GM19452 (cell line): Measurements from ENCODE around the gene TRIM2.

Experiments used
- ATAC-seq: cut with Tn5 transposase; IDR thresholded peaks from one replicate; pipeline ENCODE4 v1.9.1; 2021; ENCODE audit not compliant: unreplicated experiment

Gene TRIM2

DNA sequence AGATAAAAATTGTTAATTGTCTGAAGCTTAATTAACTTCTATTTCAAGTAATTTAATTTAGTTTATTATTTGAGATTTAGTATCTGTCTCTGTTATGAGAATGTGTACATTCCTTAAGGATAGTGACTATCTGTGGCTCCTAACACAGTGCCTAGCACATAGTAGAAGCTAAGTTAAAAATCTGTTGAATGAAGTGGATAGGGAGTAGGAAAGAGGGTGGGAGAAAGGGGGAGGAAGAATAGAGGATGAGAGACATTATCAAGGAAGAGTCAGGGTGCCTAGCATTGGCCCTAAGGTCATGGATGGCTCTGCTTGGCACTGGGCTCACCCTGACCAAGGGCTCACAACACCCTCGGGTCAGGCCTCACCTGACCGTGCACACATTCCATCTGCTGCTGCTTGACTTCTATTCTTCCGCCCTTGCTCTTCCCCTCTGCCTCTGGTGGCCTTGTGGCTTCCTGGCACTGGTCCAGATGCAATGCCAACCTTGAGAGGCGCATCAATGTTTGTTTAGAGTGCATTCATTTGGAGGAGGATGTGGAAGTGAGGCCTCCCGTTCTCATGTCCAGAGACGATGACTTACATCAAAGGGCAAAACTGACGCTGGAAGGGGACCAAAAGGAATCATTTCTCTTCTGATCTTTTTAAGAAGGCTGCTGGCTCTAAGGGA, 42.3 kb downstream of the TRIM2 start:
- ATAC-seq: no peak

GRCh38 chr4:153247116-153247490, 42.9 kb downstream of the TRIM2 start:
- ATAC-seq: no peak

DNA sequence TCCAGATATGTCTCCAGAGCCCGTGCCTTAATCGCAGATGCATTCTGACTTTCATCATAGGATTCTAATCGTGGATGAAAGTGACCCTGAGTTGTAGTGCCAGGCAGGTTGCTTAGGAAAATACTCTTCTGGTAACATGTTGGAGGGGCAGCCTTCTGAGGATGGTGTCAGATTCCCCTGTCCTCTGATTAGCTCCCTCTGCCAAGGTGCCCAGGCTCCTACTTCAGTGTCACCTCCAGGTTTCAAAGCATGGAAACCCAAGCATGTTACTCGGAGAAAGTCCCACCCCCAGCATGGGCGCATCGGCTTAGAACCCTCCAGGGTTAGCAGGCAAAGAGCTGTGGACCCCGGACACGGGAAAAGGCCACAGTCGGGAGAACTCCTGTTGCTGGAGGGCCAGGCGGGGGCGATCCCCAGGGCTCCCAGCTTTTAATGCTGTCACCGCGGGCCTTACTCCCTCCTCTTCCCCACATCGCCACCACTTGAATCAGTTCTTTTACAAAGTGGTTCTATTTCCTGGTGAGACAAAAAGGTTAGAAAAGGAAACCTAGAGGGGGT, 44.5 kb downstream of the TRIM2 start:
- no peak for ATAC-seq

DNA sequence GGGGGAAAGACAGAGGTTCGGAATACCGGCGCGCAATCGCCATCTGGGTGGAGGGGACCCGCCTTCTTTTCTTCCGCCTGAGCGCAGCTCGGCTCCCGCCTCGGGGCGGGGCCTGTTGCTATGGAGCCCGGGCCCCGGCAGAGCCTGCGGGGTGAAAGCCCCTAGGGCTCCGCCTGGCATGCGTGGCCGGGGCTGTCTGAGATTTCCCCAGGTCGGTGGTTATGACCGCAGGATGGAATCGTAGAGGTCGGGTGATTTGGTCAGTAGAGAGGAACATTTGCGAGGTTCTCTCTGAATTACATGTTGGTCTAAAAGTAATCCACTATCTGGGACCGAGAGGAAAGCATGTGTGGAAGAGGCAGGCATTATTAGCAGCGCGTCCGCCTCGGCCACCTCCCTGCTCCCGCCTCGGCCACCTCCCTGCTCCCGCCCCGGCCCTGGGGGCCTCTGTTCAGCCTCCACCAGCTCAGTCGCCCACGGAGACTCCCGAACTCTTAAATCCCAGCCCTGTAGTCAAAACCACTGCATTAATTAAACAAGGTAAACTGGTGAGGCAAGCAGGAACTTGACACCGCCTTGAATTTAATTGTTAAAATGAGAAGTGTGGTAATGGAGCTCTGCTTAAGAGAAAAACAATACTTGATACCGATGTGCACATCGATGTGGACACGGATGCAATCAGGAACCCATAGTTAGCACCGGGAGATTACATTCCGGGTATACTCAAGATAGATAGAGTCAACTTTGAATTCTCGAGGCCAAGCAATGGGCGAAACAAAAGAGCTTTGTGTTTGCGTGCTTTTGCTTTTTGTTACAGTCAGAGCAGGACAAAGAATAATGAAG, 45.2 kb downstream of the TRIM2 start:
- ATAC-seq: peak; percentile 99

GRCh38 chr4:153252122-153252521, 47.9 kb downstream of the TRIM2 start:
- ATAC-seq: no peak

DNA sequence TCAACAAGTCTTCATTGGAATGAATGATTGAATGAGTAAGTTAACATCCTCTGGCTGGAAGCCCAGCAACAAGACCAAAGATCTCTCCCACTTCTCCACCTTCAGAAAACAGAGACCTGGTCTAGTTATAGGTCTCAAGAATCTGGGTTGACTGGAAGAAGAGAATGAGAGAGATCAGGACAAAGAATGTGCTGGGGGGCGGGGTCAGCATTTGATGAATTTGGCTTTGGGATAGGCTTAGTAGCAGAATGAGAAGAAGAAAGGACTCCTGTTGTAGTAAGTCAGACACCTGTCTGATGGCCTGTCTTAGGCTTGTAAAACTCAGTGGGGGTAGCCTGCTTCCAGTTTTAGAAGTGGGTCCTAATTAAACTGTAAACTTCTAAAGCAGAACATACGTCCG, 51.0 kb downstream of the TRIM2 start:
- ATAC-seq: no peak

- peak; percentile 52 for ATAC-seq
Observed at GRCh38 chr4:153257151-153257620, 52.9 kb downstream of the TRIM2 start.

- ATAC-seq: no peak
Observed at GRCh38 chr4:153257991-153258390, 53.7 kb downstream of the TRIM2 start.

DNA sequence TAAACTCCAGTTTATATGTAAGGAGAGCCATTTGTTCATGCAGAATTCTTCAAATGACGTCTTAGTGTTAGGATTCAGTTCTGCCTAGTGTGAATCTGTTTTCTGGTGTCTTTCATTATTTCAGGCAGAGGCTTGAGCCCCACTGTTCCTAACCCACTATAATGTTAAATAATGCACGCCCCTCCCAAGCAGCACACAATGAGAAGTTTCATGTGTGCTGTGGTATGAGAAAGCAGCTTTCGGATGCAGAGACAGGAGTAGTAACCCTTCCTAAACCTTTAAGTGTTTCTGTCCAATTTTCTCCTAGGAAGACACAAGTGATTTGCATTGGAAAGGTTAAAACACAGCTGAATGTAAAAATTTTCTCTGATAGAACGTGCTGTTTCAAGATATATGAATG, 54.5 kb downstream of the TRIM2 start:
- no peak for ATAC-seq

DNA sequence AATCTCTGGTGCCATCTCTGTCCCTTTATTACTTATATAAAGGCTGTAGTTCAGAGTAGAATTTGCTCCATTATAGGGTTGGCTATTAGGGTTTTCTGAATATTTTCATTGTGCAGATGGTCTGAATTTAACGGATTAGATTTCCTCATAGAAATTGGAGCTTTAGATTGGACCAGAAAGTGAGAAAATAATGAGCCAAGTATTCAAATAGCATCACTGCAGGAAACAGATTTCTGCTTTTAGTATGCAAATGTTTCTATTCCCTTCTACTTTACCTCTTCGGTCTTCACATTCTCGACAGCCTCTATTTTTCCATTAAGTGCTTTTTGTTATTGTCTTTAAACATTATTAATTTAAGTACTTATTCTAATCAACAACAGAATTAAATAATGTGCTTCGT, 55.4 kb downstream of the TRIM2 start:
- ATAC-seq: no peak

DNA sequence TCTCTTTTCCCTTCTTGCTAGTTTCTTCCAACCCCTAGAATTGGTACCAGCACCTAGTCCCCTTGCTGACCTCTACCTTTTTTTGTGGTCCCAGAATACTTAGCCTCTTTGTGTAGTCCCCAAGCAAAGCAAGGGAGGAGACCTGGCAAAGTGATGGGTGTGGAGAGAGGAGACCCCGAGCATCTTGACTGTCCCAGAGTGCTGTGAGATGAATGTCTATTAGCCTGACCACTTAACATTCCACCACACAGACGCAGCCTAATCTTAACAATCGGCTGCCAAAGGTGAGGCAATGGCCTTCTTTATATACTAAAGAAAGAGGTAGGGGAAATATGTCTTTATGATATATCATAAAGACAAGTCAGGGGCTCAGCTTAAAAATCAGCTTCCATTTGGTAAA, 55.9 kb downstream of the TRIM2 start:
- ATAC-seq: no peak

GRCh38 chr4:153260553-153261300, 56.5 kb downstream of the TRIM2 start:
- ATAC-seq: no peak

DNA sequence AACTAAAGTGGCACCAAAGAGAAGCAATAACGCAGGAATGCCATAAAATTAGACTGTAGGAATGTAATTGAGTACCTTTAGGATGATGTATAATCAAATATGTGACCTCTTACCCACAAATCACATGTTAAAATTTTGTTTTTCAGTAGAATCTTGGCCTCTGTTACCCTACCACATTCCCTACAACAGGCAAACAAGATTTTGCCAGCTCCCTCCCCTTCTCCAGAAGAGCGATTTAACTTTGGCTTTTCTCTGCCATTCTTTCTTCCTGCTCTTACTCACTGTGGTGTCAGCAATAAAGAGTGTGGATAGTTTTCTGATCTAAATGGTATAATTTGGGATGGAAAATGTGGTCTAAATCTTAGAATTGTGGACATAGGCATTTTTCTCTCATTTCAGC, 57.2 kb downstream of the TRIM2 start:
- ATAC-seq: no peak

GRCh38 chr4:153261914-153262313, 57.7 kb downstream of the TRIM2 start:
- no peak for ATAC-seq

DNA sequence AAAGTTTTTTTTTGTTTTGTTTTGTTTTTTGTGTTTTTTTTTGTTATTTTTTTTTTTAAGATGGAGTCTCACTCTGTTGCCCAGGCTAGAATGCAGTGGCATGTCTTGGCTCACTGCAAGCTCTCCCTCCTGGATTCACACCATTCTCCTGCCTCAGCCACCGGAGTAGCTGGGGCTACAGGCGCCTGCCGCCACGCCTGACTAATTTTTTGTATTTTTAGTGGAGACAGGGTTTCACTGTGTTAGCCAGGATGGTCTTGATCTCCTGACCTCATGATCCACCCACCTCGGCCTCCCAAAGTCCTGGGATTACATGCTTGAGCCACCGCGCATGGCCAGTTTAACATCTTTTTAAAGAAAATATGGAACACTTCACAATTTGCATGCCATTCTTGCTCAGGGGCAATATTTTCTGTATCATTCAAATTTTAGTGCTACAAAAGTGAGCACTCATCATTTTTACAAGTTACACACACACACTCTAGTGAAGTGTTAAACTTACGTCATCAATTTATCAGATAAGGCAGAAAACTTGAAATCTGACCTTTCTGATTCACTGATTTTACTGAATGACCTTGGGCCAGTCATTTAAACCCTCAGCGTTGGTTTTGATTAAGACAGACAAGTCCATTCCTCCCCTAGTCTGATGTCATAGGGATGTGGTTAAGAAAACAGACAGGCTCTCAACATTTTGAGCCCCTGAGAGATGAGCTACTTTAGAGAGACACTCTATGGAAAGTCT, 61.2 kb downstream of the TRIM2 start:
- ATAC-seq: no peak

DNA sequence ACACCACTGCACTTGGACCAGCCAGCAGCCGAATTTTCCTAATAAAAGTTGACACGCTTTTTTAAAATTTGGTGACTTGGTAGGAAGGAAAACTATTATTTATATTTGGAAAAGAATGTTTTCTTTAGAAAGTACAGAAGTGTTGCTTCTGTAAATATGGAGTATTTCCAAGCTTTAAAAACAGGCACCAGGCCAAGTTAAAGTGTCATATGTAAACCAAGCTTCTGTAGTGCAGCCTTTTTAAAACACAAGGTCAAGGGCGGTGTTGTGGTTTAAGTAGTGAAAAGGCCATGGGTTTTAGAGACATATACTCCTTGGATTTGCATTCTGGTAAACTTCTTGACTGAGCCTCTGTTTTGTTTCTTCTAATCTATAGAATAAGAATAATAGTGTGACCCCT, 62.7 kb downstream of the TRIM2 start:
- no peak for ATAC-seq

- ATAC-seq: no peak
Observed at GRCh38 chr4:153267890-153268289, 63.6 kb downstream of the TRIM2 start.

GRCh38 chr4:153268295-153268694, 64.1 kb downstream of the TRIM2 start:
- no peak for ATAC-seq

DNA sequence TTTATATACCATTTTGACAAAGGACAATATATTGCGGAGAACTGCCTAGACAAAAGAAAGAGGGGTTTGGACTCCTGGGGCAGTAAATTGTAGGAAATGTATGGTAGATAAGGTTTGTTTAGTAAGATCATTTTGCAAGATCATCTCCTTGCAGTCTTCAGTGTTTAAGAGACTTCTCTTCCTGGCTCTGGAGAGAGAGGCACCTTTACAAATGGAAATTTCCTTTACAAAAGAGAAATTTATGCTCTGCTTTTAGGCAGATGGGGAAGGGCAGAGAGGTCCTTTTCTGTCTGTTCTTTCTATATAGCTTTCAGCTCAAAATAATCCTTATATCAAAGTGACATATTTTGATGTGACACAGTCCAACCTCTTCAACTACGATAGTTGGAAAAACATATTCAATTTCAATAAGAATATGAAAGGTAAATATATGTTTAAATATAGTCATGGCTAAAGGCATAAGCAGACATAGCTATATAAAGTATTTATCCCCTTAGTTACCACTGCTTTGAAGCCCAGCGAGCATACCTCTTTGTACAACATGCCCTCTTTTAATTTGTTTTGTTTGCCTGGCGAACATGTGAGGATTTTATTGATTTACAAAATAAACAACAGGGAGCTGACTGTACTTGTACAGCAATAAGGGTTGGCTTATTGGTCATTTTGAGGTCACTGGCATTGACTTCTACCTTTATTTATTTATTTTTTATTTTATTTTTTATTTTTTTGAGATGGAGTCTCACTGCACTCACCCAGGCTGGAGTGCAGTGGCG, 65.2 kb downstream of the TRIM2 start:
- ATAC-seq: no peak

DNA sequence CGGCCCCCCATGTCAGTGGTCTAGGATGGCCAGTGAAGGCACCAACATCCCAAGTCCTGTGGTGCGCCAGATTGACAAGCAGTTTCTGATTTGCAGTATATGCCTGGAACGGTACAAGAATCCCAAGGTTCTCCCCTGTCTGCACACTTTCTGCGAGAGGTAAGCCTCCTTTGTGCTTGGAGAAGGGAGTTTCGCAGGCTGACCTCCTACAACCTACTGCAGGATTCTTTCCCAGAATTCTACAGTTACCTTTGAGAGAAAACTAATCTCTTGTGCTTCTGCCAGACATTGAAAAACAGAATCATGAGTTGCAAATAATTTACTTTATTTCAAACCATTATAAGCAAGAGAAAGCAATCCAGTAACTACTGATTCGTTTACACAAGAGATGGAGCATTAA, 66.1 kb downstream of the TRIM2 start:
- no peak for ATAC-seq
